Panc1 (cell line): Measurements from ENCODE around the gene SCN9A. TPM values are rescaled to one million over a fixed set of nuclear protein-coding genes. Genes with fewer than 3 reads are reported as not detected.

Experiments
- ATAC-seq: fragments of 200-7000 bp; cut with Tn5 transposase; 2 replicates; pipeline ENCODE4 v1.9.1; 2020; ENCODE audit warnings: mild to moderate bottlenecking, moderate library complexity
- BruUV-seq: library from RNA; stranded (reverse); fragments of 400-500 nt; replicated peaks from 2 replicates; lab custom pipeline; 2021; lab: Mats Ljungman, UMichigan
- CTCF ChIA-PET: fragments of 300-600 bp; sonication (Branson Sonifier 250); formaldehyde crosslinking; loops from one replicate; lab custom pipeline; 2022; ENCODE audit warnings: antibody characterized with exemption; lab: Charles Lee
- POLR2A ChIA-PET: fragments of 300-600 bp; sonication (Branson Sonifier 250); formaldehyde crosslinking; loops from one replicate; lab custom pipeline; 2022; ENCODE audit warnings: antibody characterized with exemption; lab: Charles Lee
- DNase-seq: peaks from one replicate; pipeline ENCODE4 v3.0.0-alpha.2; 2010; ENCODE audit warnings: low read depth, low spot score
- H3K27ac ChIP-seq: 2 replicates; pipeline ENCODE4 v1.5.1; 2011; ENCODE audit warnings: mild to moderate bottlenecking, low read length, inconsistent platforms
- H3K27me3 ChIP-seq: fragments of 200-500 bp; sonication (Bioruptor generic); 2 replicates; pipeline ENCODE4 v1.6.0; 2014; ENCODE audit warnings: low read length, inconsistent platforms; ENCODE audit not compliant: control insufficient read depth, insufficient read depth
- H3K36me3 ChIP-seq: fragments of 200-500 bp; sonication (Bioruptor generic); 2 replicates; pipeline ENCODE4 v1.5.1; 2014; ENCODE audit warnings: inconsistent platforms, mild to moderate bottlenecking, low read length, moderate library complexity; ENCODE audit not compliant: control insufficient read depth, insufficient read depth
- H3K4me1 ChIP-seq: 2 replicates; pipeline ENCODE4 v1.5.1; 2011; ENCODE audit warnings: inconsistent platforms, mild to moderate bottlenecking, low read length, moderate library complexity; ENCODE audit not compliant: control insufficient read depth, insufficient read depth
- H3K4me3 ChIP-seq, 2 experiments: 2 replicates each; pipeline ENCODE4 v1.5.1; 2011 to 2012; ENCODE audit warnings: low read depth in 2 of 2, low read length in 2 of 2, mild to moderate bottlenecking in 2 of 2, inconsistent platforms in 1 of 2, moderate library complexity in 1 of 2
- H3K9me3 ChIP-seq: fragments of 200-500 bp; sonication (Bioruptor generic); 2 replicates; pipeline ENCODE4 v1.5.1; 2014; ENCODE audit warnings: low read depth, mild to moderate bottlenecking, inconsistent platforms, low read length, moderate library complexity; ENCODE audit not compliant: control insufficient read depth, insufficient read depth
- CTCF ChIP-seq: fragments of 450-650 bp; IDR thresholded peaks from 2 replicates; pipeline ENCODE4 v1.5.1; 2017; ENCODE audit warnings: mild to moderate bottlenecking
- POLR2AphosphoS5 ChIP-seq: IDR thresholded peaks from 2 replicates; pipeline ENCODE4 v1.6.1; 2012; ENCODE audit warnings: mild to moderate bottlenecking, low read depth, low read length, moderate library complexity
- REST ChIP-seq, 2 experiments: IDR thresholded peaks; 2 replicates each; pipeline ENCODE4 v1.6.1; 2011 to 2012; ENCODE audit warnings: low read depth in 2 of 2, control low read depth in 1 of 2, low read length in 1 of 2, mild to moderate bottlenecking in 1 of 2, moderate library complexity in 1 of 2; ENCODE audit not compliant: insufficient read depth in 1 of 2
- SIN3A ChIP-seq: IDR thresholded peaks from 2 replicates; pipeline ENCODE4 v1.6.1; 2012; ENCODE audit warnings: low read depth, mild to moderate bottlenecking, low read length, moderate library complexity, borderline replicate concordance; ENCODE audit not compliant: insufficient read depth
- TCF7L2 ChIP-seq: IDR thresholded peaks from 2 replicates; pipeline ENCODE4 v1.6.1; 2011; ENCODE audit warnings: mild to moderate bottlenecking, low read depth, low read length, inconsistent platforms
- in situ Hi-C: cut with HindIII; loops from 2 replicates; pipeline ENCODE4 v1.10.0; 2016; ENCODE audit warnings: low sequenced_read_pairs, low pct_unique_long_range_greater_than_20kb
- intact Hi-C: fragments of 100-400 bp; cut with micrococcal nuclease; formaldehyde crosslinking; loops from one replicate; pipeline ENCODE4 v1.10.0; 2022; ENCODE audit not compliant: unreplicated experiment
- total RNA-seq: library from RNA; stranded (reverse); gene quantifications from one replicate; pipeline ENCODE4 v1.2.1, GENCODE V29; 2021; ENCODE audit not compliant: unreplicated experiment

SCN9A gene
- total RNA-seq, 1 experiment from 2014 or later = 0.10 TPM

GRCh38 chr2:166307326-166307725, 68.4 kb downstream of the SCN9A start:
- no TSS peak for BruUV-seq
- in situ Hi-C loops = no loop called here
- ATAC-seq (no peak), DNase-seq (no peak)
- CTCF ChIA-PET = no interaction called here
- POLR2A ChIA-PET = no interaction called here
- Histone ChIP-seq H3K36me3 (no peaks in the 10 kb centered on the region), H3K4me1 (no peaks in the 10 kb centered on the region), H3K9me3 (no peaks in the 10 kb centered on the region), H3K27ac (no peak overlapping the region), H3K4me3 (no peak overlapping the region), H3K27me3 (no peaks in the 10 kb centered on the region)
- intact Hi-C loops = no loop called here
- TF ChIP-seq POLR2AphosphoS5 (no peak), SIN3A (no peak), REST (IDR thresholded peaks at IDR 0.05; ENCODE audit: insufficient read depth in 1 of 2, low read depth in 2 of 2, low read length in 1 of 2) (no peak), CTCF (no peak), TCF7L2 (no peak)

- POLR2A ChIA-PET = no interaction called here
- Histone ChIP-seq H3K27me3 (no peaks in the 10 kb centered on the region), H3K36me3 (no peaks in the 10 kb centered on the region), H3K27ac (no peak overlapping the region), H3K4me1 (no peaks in the 10 kb centered on the region), H3K9me3 (no peaks in the 10 kb centered on the region), H3K4me3 (no peak overlapping the region)
- CTCF ChIA-PET = no interaction called here
- DNase-seq (no peak), ATAC-seq (no peak)
- intact Hi-C loops = no loop called here
- in situ Hi-C loops = no loop called here
- BruUV-seq = no TSS peak
- no peak for TF ChIP-seq POLR2AphosphoS5
- TF ChIP-seq TCF7L2 = no peak
- no peak for TF ChIP-seq SIN3A
- no peak for TF ChIP-seq CTCF
- TF ChIP-seq REST (IDR thresholded peaks at IDR 0.05; ENCODE audit: insufficient read depth in 1 of 2, low read depth in 2 of 2, low read length in 1 of 2) = no peak
Measured at GRCh38 chr2:166304656-166305055, 71.1 kb downstream of the SCN9A start.
